ENCODE results near the gene STX16.

STX16 gene

GRCh38 chr20:58698741-58699622, 47.9 kb downstream of the STX16 start:
- DNase-seq: no peak

GRCh38 chr20:58699623-58700107, 48.6 kb downstream of the STX16 start:
- DNase-seq: no peak

- DNase-seq: no peak
Measured at GRCh38 chr20:58700121-58700821, 49.2 kb downstream of the STX16 start.

- DNase-seq: no peak
Measured at GRCh38 chr20:58700823-58701222, 49.7 kb downstream of the STX16 start.

- no peak for DNase-seq
Measured at GRCh38 chr20:58701431-58702160, 50.5 kb downstream of the STX16 start.

- no peak for DNase-seq
Measured at GRCh38 chr20:58702161-58702510, 51.1 kb downstream of the STX16 start.

GRCh38 chr20:58702859-58703648, 52.0 kb downstream of the STX16 start:
- DNase-seq: no peak

- no peak for DNase-seq
Measured at GRCh38 chr20:58703765-58704371, 52.8 kb downstream of the STX16 start.

- DNase-seq: no peak
Measured at GRCh38 chr20:58705208-58705926, 54.3 kb downstream of the STX16 start.

GRCh38 chr20:58706150-58706892, 55.2 kb downstream of the STX16 start:
- DNase-seq: no peak

GRCh38 chr20:58706975-58707681, 56.0 kb downstream of the STX16 start:
- DNase-seq: no peak

- DNase-seq: no peak
Measured at GRCh38 chr20:58707770-58708169, 56.7 kb downstream of the STX16 start.

GRCh38 chr20:58708246-58708931, 57.3 kb downstream of the STX16 start:
- no peak for DNase-seq

- DNase-seq: no peak
Measured at GRCh38 chr20:58709013-58709702, 58.1 kb downstream of the STX16 start.

- DNase-seq: no peak
Measured at GRCh38 chr20:58709703-58710039, 58.6 kb downstream of the STX16 start.

- DNase-seq: no peak
Measured at GRCh38 chr20:58710481-58711265, 59.6 kb downstream of the STX16 start.

GRCh38 chr20:58711266-58712051, 60.4 kb downstream of the STX16 start:
- DNase-seq: no peak

Data from SHP77 (cell line).